Panc1 (cell line): ENCODE data around the gene GRK3. TPM values are rescaled to one million over a fixed set of nuclear protein-coding genes. Genes with fewer than 3 reads are reported as not detected.

ENCODE experiments used
- ATAC-seq: fragments of 200-7000 bp; cut with Tn5 transposase; 2 replicates; pipeline ENCODE4 v1.9.1; 2020; ENCODE audit warnings: mild to moderate bottlenecking, moderate library complexity
- BruUV-seq: library from RNA; stranded (reverse); fragments of 400-500 nt; replicated peaks from 2 replicates; lab custom pipeline; 2021; lab: Mats Ljungman, UMichigan
- CTCF ChIA-PET: fragments of 300-600 bp; sonication (Branson Sonifier 250); formaldehyde crosslinking; loops from one replicate; lab custom pipeline; 2022; ENCODE audit warnings: antibody characterized with exemption; lab: Charles Lee
- POLR2A ChIA-PET: fragments of 300-600 bp; sonication (Branson Sonifier 250); formaldehyde crosslinking; loops from one replicate; lab custom pipeline; 2022; ENCODE audit warnings: antibody characterized with exemption; lab: Charles Lee
- DNase-seq: peaks from one replicate; pipeline ENCODE4 v3.0.0-alpha.2; 2010; ENCODE audit warnings: low read depth, low spot score
- H3K27ac ChIP-seq: 2 replicates; pipeline ENCODE4 v1.5.1; 2011; ENCODE audit warnings: mild to moderate bottlenecking, low read length, inconsistent platforms
- H3K27me3 ChIP-seq: fragments of 200-500 bp; sonication (Bioruptor generic); 2 replicates; pipeline ENCODE4 v1.6.0; 2014; ENCODE audit warnings: low read length, inconsistent platforms; ENCODE audit not compliant: control insufficient read depth, insufficient read depth
- H3K36me3 ChIP-seq: fragments of 200-500 bp; sonication (Bioruptor generic); 2 replicates; pipeline ENCODE4 v1.5.1; 2014; ENCODE audit warnings: inconsistent platforms, mild to moderate bottlenecking, low read length, moderate library complexity; ENCODE audit not compliant: control insufficient read depth, insufficient read depth
- H3K4me1 ChIP-seq: 2 replicates; pipeline ENCODE4 v1.5.1; 2011; ENCODE audit warnings: inconsistent platforms, mild to moderate bottlenecking, low read length, moderate library complexity; ENCODE audit not compliant: control insufficient read depth, insufficient read depth
- H3K4me3 ChIP-seq, 2 experiments: 2 replicates each; pipeline ENCODE4 v1.5.1; 2011 to 2012; ENCODE audit warnings: low read depth in 2 of 2, low read length in 2 of 2, mild to moderate bottlenecking in 2 of 2, inconsistent platforms in 1 of 2, moderate library complexity in 1 of 2
- H3K9me3 ChIP-seq: fragments of 200-500 bp; sonication (Bioruptor generic); 2 replicates; pipeline ENCODE4 v1.5.1; 2014; ENCODE audit warnings: low read depth, mild to moderate bottlenecking, inconsistent platforms, low read length, moderate library complexity; ENCODE audit not compliant: control insufficient read depth, insufficient read depth
- POLR2AphosphoS5 ChIP-seq: IDR thresholded peaks from 2 replicates; pipeline ENCODE4 v1.6.1; 2012; ENCODE audit warnings: mild to moderate bottlenecking, low read depth, low read length, moderate library complexity
- SIN3A ChIP-seq: IDR thresholded peaks from 2 replicates; pipeline ENCODE4 v1.6.1; 2012; ENCODE audit warnings: low read depth, mild to moderate bottlenecking, low read length, moderate library complexity, borderline replicate concordance; ENCODE audit not compliant: insufficient read depth
- TCF7L2 ChIP-seq: IDR thresholded peaks from 2 replicates; pipeline ENCODE4 v1.6.1; 2011; ENCODE audit warnings: mild to moderate bottlenecking, low read depth, low read length, inconsistent platforms
- in situ Hi-C: cut with HindIII; loops from 2 replicates; pipeline ENCODE4 v1.10.0; 2016; ENCODE audit warnings: low sequenced_read_pairs, low pct_unique_long_range_greater_than_20kb
- intact Hi-C: fragments of 100-400 bp; cut with micrococcal nuclease; formaldehyde crosslinking; loops from one replicate; pipeline ENCODE4 v1.10.0; 2022; ENCODE audit not compliant: unreplicated experiment
- total RNA-seq: library from RNA; stranded (reverse); gene quantifications from one replicate; pipeline ENCODE4 v1.2.1, GENCODE V29; 2021; ENCODE audit not compliant: unreplicated experiment
- TF ChIP-seq, protein P1 (sequence below): fragments of 450-650 bp; IDR thresholded peaks from 2 replicates; pipeline ENCODE4 v1.5.1; 2017; ENCODE audit warnings: mild to moderate bottlenecking
- TF ChIP-seq, protein P2 (sequence below), 2 experiments: IDR thresholded peaks; 2 replicates each; pipeline ENCODE4 v1.6.1; 2011 to 2012; ENCODE audit warnings: low read depth in 2 of 2, control low read depth in 1 of 2, low read length in 1 of 2, mild to moderate bottlenecking in 1 of 2, moderate library complexity in 1 of 2; ENCODE audit not compliant: insufficient read depth in 1 of 2

GRK3 gene
- total RNA-seq, 1 experiment from 2014 or later, result 12.0 TPM

DNA sequence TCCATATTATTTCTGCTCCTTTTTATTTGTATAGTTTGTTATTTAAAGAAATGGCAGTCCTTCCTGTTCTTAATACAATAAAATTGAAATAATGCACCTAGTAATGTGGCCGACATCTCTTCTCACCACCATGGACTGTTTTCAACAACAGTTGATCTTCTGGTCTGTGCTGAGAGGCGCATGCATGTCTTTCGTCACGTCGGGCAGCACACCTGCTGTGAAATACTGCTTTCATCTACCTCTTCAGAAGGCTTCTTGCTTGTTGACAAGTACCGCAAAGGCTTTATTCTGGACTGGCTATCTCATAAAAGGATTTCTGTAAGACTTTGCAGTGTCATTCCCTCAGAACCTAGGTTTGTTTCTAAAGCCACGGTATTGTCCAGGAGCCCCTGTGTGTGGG is 163.6 kb downstream of the GRK3 start:
- no peak overlapping the region for H3K4me3 ChIP-seq
- intact Hi-C loops, result no loop called here
- DNase-seq, result no peak
- no peaks in the 10 kb centered on the region for H3K36me3 ChIP-seq
- no TSS peak for BruUV-seq
- H3K9me3 ChIP-seq, result no peaks in the 10 kb centered on the region
- CTCF ChIA-PET, result no interaction called here
- no peaks in the 10 kb centered on the region for H3K27me3 ChIP-seq
- no peak overlapping the region for H3K27ac ChIP-seq
- no peak for ATAC-seq
- TF ChIP-seq POLR2AphosphoS5 (no peak), TCF7L2 (no peak), SIN3A (no peak)
- TF ChIP-seq, protein P1, sequence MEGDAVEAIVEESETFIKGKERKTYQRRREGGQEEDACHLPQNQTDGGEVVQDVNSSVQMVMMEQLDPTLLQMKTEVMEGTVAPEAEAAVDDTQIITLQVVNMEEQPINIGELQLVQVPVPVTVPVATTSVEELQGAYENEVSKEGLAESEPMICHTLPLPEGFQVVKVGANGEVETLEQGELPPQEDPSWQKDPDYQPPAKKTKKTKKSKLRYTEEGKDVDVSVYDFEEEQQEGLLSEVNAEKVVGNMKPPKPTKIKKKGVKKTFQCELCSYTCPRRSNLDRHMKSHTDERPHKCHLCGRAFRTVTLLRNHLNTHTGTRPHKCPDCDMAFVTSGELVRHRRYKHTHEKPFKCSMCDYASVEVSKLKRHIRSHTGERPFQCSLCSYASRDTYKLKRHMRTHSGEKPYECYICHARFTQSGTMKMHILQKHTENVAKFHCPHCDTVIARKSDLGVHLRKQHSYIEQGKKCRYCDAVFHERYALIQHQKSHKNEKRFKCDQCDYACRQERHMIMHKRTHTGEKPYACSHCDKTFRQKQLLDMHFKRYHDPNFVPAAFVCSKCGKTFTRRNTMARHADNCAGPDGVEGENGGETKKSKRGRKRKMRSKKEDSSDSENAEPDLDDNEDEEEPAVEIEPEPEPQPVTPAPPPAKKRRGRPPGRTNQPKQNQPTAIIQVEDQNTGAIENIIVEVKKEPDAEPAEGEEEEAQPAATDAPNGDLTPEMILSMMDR, result no peak
- TF ChIP-seq, protein P2, sequence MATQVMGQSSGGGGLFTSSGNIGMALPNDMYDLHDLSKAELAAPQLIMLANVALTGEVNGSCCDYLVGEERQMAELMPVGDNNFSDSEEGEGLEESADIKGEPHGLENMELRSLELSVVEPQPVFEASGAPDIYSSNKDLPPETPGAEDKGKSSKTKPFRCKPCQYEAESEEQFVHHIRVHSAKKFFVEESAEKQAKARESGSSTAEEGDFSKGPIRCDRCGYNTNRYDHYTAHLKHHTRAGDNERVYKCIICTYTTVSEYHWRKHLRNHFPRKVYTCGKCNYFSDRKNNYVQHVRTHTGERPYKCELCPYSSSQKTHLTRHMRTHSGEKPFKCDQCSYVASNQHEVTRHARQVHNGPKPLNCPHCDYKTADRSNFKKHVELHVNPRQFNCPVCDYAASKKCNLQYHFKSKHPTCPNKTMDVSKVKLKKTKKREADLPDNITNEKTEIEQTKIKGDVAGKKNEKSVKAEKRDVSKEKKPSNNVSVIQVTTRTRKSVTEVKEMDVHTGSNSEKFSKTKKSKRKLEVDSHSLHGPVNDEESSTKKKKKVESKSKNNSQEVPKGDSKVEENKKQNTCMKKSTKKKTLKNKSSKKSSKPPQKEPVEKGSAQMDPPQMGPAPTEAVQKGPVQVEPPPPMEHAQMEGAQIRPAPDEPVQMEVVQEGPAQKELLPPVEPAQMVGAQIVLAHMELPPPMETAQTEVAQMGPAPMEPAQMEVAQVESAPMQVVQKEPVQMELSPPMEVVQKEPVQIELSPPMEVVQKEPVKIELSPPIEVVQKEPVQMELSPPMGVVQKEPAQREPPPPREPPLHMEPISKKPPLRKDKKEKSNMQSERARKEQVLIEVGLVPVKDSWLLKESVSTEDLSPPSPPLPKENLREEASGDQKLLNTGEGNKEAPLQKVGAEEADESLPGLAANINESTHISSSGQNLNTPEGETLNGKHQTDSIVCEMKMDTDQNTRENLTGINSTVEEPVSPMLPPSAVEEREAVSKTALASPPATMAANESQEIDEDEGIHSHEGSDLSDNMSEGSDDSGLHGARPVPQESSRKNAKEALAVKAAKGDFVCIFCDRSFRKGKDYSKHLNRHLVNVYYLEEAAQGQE (IDR thresholded peaks at IDR 0.05; ENCODE audit: insufficient read depth in 1 of 2, low read depth in 2 of 2, low read length in 1 of 2), result no peak
- POLR2A ChIA-PET, result no interaction called here
- in situ Hi-C loops, result no loop called here
- H3K4me1 ChIP-seq, result no peaks in the 10 kb centered on the region

DNA sequence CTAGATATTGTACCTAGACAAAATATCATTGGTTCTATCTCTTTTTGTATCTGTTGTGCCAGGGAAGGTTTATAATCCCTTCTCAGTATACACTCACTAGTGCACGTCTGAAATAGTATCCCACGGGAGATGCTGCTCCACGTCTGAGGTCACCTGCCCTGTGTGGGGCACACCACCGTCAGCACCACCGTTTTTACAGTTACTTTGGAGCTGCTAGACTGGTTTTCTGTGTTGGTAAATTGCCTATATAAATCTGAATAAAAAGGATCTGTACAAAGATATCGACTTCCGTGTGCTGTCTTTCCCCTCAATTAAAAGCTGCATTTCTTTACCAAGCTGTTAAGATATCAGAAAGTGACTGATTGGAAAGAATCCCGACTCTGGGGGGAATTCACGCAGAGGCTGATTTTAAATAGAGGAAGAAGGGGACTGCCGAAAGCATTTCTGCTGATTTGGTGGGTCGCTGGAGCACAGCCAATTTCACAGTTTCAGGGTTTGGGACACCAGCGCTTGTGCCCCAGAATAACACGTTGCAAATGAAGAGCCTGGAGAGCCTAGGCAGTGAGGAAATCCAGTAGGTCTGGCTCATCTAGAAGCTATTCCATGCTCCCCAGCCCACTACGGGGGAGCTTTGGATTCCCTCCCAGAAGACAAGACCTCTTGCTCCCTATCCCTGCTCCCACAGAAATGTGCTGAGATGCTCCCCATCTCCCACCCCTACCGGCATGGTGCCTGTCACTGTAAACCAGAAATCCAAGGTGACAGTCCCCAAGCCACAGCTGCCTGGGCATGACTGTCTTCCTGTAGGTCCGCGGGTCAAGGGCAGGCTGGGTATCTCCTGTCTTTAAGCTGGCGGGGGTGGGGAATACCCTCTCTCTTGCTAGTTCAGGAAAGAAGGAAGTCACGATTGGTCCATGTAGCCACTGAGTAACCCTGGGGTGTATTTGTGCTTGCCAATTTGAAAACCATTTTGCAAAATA is 164.8 kb downstream of the GRK3 start:
- in situ Hi-C loops, result no loop called here
- DNase-seq, result no peak
- BruUV-seq, result no TSS peak
- no peak overlapping the region for H3K27ac ChIP-seq
- TF ChIP-seq TCF7L2, result no peak
- TF ChIP-seq, protein P1, result no peak
- no peak for TF ChIP-seq POLR2AphosphoS5
- H3K4me1 ChIP-seq, result no peaks in the 10 kb centered on the region
- no peaks in the 10 kb centered on the region for H3K9me3 ChIP-seq
- no peaks in the 10 kb centered on the region for H3K36me3 ChIP-seq
- intact Hi-C loops, result no loop called here
- POLR2A ChIA-PET, result no interaction called here
- CTCF ChIA-PET, result no interaction called here
- H3K27me3 ChIP-seq, result no peaks in the 10 kb centered on the region
- H3K4me3 ChIP-seq, result no peak overlapping the region
- no peak for ATAC-seq
